ENCODE data around the gene PWWP2B. TPM values are rescaled to one million over a fixed set of nuclear protein-coding genes. Genes with fewer than 3 reads are reported as not detected.

Gene PWWP2B
- total and polyA plus RNA-seq, 2 donors (not counting 3 experiments of a cell fraction or from before 2014, with no cell fraction given), result 4.6 to 11.8 TPM

DNA sequence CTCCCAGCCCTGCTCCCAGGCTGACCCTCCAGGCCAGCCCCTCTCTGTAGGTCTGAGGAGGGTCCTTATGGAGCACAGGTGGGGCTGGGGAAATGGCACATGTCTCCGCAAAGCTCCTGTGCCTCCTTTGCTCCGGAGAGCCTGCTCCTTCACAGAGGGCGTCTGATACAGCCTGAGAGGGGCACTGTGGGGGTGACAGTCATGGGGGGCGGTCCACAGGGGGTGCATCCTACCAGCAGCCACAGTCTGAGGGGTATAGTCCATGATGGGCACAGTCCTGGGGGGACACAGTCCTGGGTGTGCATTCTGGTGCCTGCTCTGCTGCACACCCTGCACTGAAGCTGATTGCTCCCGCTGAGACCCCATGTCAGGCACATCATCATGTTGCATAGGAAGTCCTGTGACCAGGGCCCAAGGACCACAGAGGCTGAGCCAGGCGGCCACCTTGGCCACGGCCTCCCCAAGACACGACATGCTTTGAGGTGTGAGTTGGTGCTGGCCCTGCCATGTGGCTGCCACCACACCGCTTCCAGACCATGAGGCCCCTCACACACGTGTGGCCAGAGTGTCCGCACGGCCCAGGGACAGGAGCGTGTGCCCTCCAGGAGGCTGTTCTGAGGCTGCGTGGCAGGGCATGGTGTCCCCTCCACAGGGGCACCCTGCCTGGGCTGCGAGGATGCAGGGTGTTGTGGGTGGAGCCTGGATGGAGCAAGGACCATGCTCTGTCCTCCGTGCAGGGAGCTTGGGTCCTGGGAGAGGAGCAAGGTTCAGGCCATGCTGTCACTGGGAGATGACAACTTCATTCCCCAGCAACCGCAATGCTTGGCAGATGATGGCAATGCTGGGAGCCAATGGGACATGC, 59.2 kb downstream of the PWWP2B start:
- Histone ChIP-seq H4K20me1 (replicated peaks; ENCODE audit: control insufficient read depth, extremely low read depth, insufficient read depth, low read length) (no peaks in the 10 kb centered on the region), H2AFZ (ENCODE audit: low read depth, low read length) (no peak overlapping the region), H3K4me3 (replicated peaks in 1 of 3; ENCODE audit: insufficient read depth in 1 of 3, low read depth in 1 of 3, low read length in 3 of 3) (no peak overlapping the region), H3K4me2 (ENCODE audit: insufficient read depth, low read length) (no peak overlapping the region), H3K4me1 (ENCODE audit: control insufficient read depth, extremely low read depth, insufficient read depth, low read length) (peaks cover 4% of the 10 kb centered on the region), H3K27ac (ENCODE audit: insufficient read depth, low read depth, low read length) (no peak overlapping the region), H3K79me2 (ENCODE audit: control insufficient read depth, insufficient read depth, low read length) (no peaks in the 10 kb centered on the region), H3K36me3 (ENCODE audit: control insufficient read depth in 2 of 2, extremely low read depth in 1 of 2, insufficient read depth in 2 of 2, low read length in 2 of 2) (no peaks in the 10 kb centered on the region), H3K9me1 (replicated peaks; ENCODE audit: control insufficient read depth, extremely low read depth, insufficient read depth, low read length) (no peaks in the 10 kb centered on the region), H3K27me3 (ENCODE audit: control insufficient read depth in 2 of 2, insufficient read depth in 2 of 2, low read length in 2 of 2) (no peaks in the 10 kb centered on the region), H3K9me3 (replicated peaks; ENCODE audit: control insufficient read depth, insufficient read depth, low read length) (no peaks in the 10 kb centered on the region), H3K9ac (replicated peaks; ENCODE audit: extremely low read depth, insufficient read depth, low read length) (no peak overlapping the region)
- no TSS peak for BruUV-seq (replicated peaks)
- dilution Hi-C loops (cut with MboI; ENCODE audit: extremely low pct_ligation_motif_present, low sequenced_read_pairs), result no loop called here
- FAIRE-seq (no peak), DNase-seq (ENCODE audit: low read depth, low spot score) (no peak)
- POLR2A ChIA-PET, result no interaction called here
- CTCF ChIA-PET, result interaction anchor here (1.2 to 1.6 kb wide), 2 partner anchors 13 to 180 kb away, joined by 3 to 4 read pairs; no protein-coding TSS in a partner anchor
- TF ChIP-seq POLR2AphosphoS5 (IDR thresholded peaks at IDR 0.05; ENCODE audit: insufficient read depth, low read depth, low read length) (no peak), FOS (IDR thresholded peaks at IDR 0.05; ENCODE audit: borderline replicate concordance, insufficient read depth, low read length) (no peak)
- intact Hi-C loops (cut with micrococcal nuclease), result no loop called here

DNA sequence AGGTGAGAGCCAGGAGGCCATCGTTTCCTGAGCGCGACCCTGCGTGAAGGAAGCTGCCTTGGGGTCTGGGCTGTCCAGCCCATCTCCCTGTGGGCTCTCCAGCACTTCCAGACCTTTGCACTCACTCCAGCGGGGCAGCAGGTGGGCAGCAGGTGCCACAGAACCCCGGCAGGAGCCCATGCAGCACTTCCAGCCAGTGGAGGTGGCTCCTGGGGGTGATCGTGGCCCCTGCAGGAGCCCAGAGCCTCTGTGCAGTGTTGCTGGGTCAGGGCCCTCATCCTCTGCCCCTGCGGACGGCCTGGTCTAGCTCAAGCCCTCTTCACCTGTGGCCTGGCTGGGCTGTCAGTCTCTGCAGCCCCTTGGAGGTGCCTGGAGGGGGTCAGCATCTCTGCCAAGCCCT, 59.9 kb downstream of the PWWP2B start:
- H3K4me1 ChIP-seq (ENCODE audit: control insufficient read depth, extremely low read depth, insufficient read depth, low read length), result peaks cover 4% of the 10 kb centered on the region
- H3K4me3 ChIP-seq (replicated peaks in 1 of 3; ENCODE audit: insufficient read depth in 1 of 3, low read depth in 1 of 3, low read length in 3 of 3), result no peak overlapping the region
- intact Hi-C loops (cut with micrococcal nuclease), result no loop called here
- no peaks in the 10 kb centered on the region for H4K20me1 ChIP-seq (replicated peaks; ENCODE audit: control insufficient read depth, extremely low read depth, insufficient read depth, low read length)
- no peak overlapping the region for H2AFZ ChIP-seq (ENCODE audit: low read depth, low read length)
- H3K9me1 ChIP-seq (replicated peaks; ENCODE audit: control insufficient read depth, extremely low read depth, insufficient read depth, low read length), result no peaks in the 10 kb centered on the region
- H3K27me3 ChIP-seq (ENCODE audit: control insufficient read depth in 2 of 2, insufficient read depth in 2 of 2, low read length in 2 of 2), result no peaks in the 10 kb centered on the region
- dilution Hi-C loops (cut with MboI; ENCODE audit: extremely low pct_ligation_motif_present, low sequenced_read_pairs), result no loop called here
- H3K9ac ChIP-seq (replicated peaks; ENCODE audit: extremely low read depth, insufficient read depth, low read length), result no peak overlapping the region
- TF ChIP-seq MYC (IDR thresholded peaks at IDR 0.05; ENCODE audit: low read depth, low read length), result no peak
- no peak for TF ChIP-seq FOS (IDR thresholded peaks at IDR 0.05; ENCODE audit: borderline replicate concordance, insufficient read depth, low read length)
- H3K27ac ChIP-seq (ENCODE audit: insufficient read depth, low read depth, low read length), result no peak overlapping the region
- ChIA-PET CTCF (interaction anchor here (1.6 kb wide), 1 partner anchor 13 kb away, joined by 3 read pairs; no protein-coding TSS in a partner anchor), POLR2A (no interaction called here)
- H3K4me2 ChIP-seq (ENCODE audit: insufficient read depth, low read length), result no peak overlapping the region
- no TSS peak for BruUV-seq (replicated peaks)
- no peak for DNase-seq (ENCODE audit: low read depth, low spot score)
- H3K36me3 ChIP-seq (ENCODE audit: control insufficient read depth in 2 of 2, extremely low read depth in 1 of 2, insufficient read depth in 2 of 2, low read length in 2 of 2), result no peaks in the 10 kb centered on the region
- FAIRE-seq, result no peak
- H3K79me2 ChIP-seq (ENCODE audit: control insufficient read depth, insufficient read depth, low read length), result no peaks in the 10 kb centered on the region
- no peaks in the 10 kb centered on the region for H3K9me3 ChIP-seq (replicated peaks; ENCODE audit: control insufficient read depth, insufficient read depth, low read length)
